ENCODE measurements around the gene KATNA1.
A peak's percentile ranks its signal among the peaks of the same experiment; 100 is the strongest.

The KATNA1 gene

DNA sequence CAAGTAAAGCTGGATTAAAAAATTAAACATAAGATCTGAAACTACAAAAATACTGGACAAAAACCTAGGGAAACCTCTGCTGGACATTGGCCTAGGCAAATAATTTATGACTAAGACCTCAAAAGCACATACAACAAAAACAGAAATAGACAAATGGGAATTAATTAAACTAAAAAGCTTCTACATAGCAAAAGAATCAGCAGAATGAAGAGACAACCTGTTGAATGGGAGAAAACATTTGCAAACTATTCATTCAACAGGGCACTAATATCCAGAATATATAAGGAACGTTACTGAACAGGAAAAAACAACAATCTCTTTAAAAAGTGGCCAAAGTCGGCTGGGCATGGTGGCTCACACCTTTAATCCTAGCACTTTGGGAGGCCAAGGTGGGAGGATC, 89.1 kb downstream of the KATNA1 start:
- no peak for TF ChIP-seq CTCF (IDR thresholded peaks at IDR 0.05; ENCODE audit: low read depth, low read length)
- DNase-seq (ENCODE audit: extremely low read depth, low read depth), result no peak

GRCh38 chr6:149558029-149558428, 90.5 kb downstream of the KATNA1 start:
- TF ChIP-seq CTCF (IDR thresholded peaks at IDR 0.05; ENCODE audit: low read depth, low read length), result no peak
- DNase-seq (ENCODE audit: extremely low read depth, low read depth), result no peak

DNA sequence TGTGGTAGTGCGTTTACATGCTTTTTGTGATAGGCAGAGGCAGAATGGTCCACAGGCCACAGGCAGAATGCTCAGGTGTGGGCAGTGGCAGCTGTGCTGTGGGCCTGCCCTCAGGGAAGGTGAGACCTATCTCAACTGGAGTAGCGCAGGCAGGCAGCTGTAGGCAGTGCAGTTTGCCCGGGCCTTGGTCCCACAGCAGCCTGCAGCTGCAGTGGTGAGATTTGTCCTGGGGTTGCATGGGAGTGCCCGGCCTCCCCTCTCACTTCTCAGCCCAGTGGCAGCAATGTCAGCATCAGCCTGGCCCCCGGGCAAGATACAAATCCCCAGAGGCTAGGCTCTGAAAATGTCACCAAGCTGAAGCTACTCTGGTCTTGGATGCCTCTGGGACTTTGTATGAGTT, 96.6 kb downstream of the KATNA1 start:
- TF ChIP-seq CTCF (IDR thresholded peaks at IDR 0.05; ENCODE audit: low read depth, low read length), result no peak
- no peak for DNase-seq (ENCODE audit: extremely low read depth, low read depth)

- peak; percentile 88 for DNase-seq (ENCODE audit: extremely low read depth, low read depth)
- TF ChIP-seq CTCF (IDR thresholded peaks at IDR 0.05; ENCODE audit: low read depth, low read length), result peak; percentile 74
Measured at GRCh38 chr6:149545754-149546471, 102.6 kb downstream of the KATNA1 start, which contains the start of gene PPIL4. TSS of gene PPIL4 (minus strand) at chr6:149546043. CDS start at chr6:149546005, 38 bp downstream.

- no peak for DNase-seq (ENCODE audit: extremely low read depth, low read depth)
- no peak; the same call in 1 of the 2 replicates for TF ChIP-seq CTCF (IDR thresholded peaks at IDR 0.05; ENCODE audit: low read depth, low read length)
Measured at GRCh38 chr6:149545258-149545753, 103.2 kb downstream of the KATNA1 start.
